Neural cell (in vitro differentiated cells): ENCODE data around the gene RARS2. TPM values are rescaled to one million over a fixed set of nuclear protein-coding genes. Genes with fewer than 3 reads are reported as not detected.

Experiments
- H2AFZ ChIP-seq: fragments of 200-600, 300-800 bp; sonication (generic), shearing (Covaris generic); 2 replicates; pipeline ENCODE4 v1.6.0; 2014; ENCODE audit warnings: low read depth, mild to moderate bottlenecking, antibody characterized with exemption, low read length, moderate library complexity
- H3F3A ChIP-seq: fragments of 200-600 bp; shearing (Covaris generic); 2 replicates; pipeline ENCODE4 v1.6.1; 2016; ENCODE audit warnings: mild to moderate bottlenecking, moderate library complexity, mixed read lengths, antibody characterized with exemption, low read length; ENCODE audit not compliant: insufficient read depth, poor library complexity, severe bottlenecking
- H3K27ac ChIP-seq: fragments of 200-600, 300-800 bp; sonication (generic), shearing (Covaris generic); 2 replicates; pipeline ENCODE4 v1.5.1; 2014; ENCODE audit warnings: mild to moderate bottlenecking, low read length, moderate library complexity
- H3K27me3 ChIP-seq: fragments of 300-800, 200-600 bp; sonication (generic), shearing (Covaris generic); 2 replicates; pipeline ENCODE4 v1.6.0; 2014; ENCODE audit warnings: mild to moderate bottlenecking, low read depth, low read length, moderate library complexity; ENCODE audit not compliant: insufficient read depth
- H3K36me3 ChIP-seq: fragments of 300-800, 200-600 bp; sonication (generic), shearing (Covaris generic); 2 replicates; pipeline ENCODE4 v1.5.1; 2014; ENCODE audit warnings: mild to moderate bottlenecking, antibody characterized with exemption, low read length, moderate library complexity; ENCODE audit not compliant: insufficient read depth
- H3K4me2 ChIP-seq: fragments of 300-800, 200-600 bp; sonication (generic), shearing (Covaris generic); 2 replicates; pipeline ENCODE4 v1.6.0; 2014; ENCODE audit warnings: mild to moderate bottlenecking, low read length
- H3K4me3 ChIP-seq: fragments of 300-800, 200-600 bp; sonication (generic), shearing (Covaris generic); 2 replicates; pipeline ENCODE4 v1.5.1; 2014; ENCODE audit warnings: mild to moderate bottlenecking, low read length, moderate library complexity
- H3K79me2 ChIP-seq: fragments of 200-600 bp; shearing (Covaris generic); replicated peaks from 2 replicates; pipeline ENCODE4 v1.6.0; 2014; ENCODE audit warnings: mild to moderate bottlenecking, low read length, moderate library complexity; ENCODE audit not compliant: insufficient read depth
- H3K9ac ChIP-seq: fragments of 300-800, 200-600 bp; sonication (generic), shearing (Covaris generic); 2 replicates; pipeline ENCODE4 v1.6.1; 2016; ENCODE audit warnings: mild to moderate bottlenecking, low read length, mixed read lengths
- H3K9me2 ChIP-seq: fragments of 200-600 bp; shearing (Covaris generic); 2 replicates; pipeline ENCODE4 v1.6.1; 2016; ENCODE audit warnings: mild to moderate bottlenecking, low read length, mixed read lengths; ENCODE audit not compliant: insufficient read depth
- H3K9me3 ChIP-seq: fragments of 200-600, 300-800 bp; sonication (generic), shearing (Covaris generic); 2 replicates; pipeline ENCODE4 v1.6.1; 2016; ENCODE audit warnings: mild to moderate bottlenecking, mixed run types, low read length, moderate library complexity, mixed read lengths
- H4K20me1 ChIP-seq: fragments of 200-600 bp; shearing (Covaris generic); 2 replicates; pipeline ENCODE4 v1.6.1; 2016; ENCODE audit warnings: mild to moderate bottlenecking, mixed run types; ENCODE audit not compliant: insufficient read depth
- CTCF ChIP-seq: fragments of 450-650 bp; IDR thresholded peaks from 2 replicates; pipeline ENCODE4 v1.5.1; 2014; ENCODE audit warnings: antibody characterized with exemption, mild to moderate bottlenecking, moderate library complexity; ENCODE audit not compliant: poor library complexity, severe bottlenecking
- EP300 ChIP-seq: fragments of 450-650 bp; conservative IDR thresholded peaks from 2 replicates; pipeline ENCODE4 v1.6.1; 2014; ENCODE audit warnings: antibody characterized with exemption, mild to moderate bottlenecking, moderate library complexity; ENCODE audit not compliant: poor library complexity, severe bottlenecking
- EZH2 ChIP-seq: fragments of 200-600, 300-800 bp; shearing (Covaris generic), sonication (generic); IDR thresholded peaks from 2 replicates; pipeline ENCODE4 v1.6.1; 2014; ENCODE audit warnings: antibody characterized with exemption, low read length, borderline replicate concordance, mild to moderate bottlenecking; ENCODE audit not compliant: insufficient read depth, poor library complexity, severe bottlenecking
- MXI1 ChIP-seq: fragments of 450-650 bp; conservative IDR thresholded peaks from 2 replicates; pipeline ENCODE4 v1.6.1; 2014; ENCODE audit warnings: antibody characterized with exemption, mild to moderate bottlenecking; ENCODE audit not compliant: poor library complexity, severe bottlenecking
- POLR2AphosphoS5 ChIP-seq: IDR thresholded peaks from 2 replicates; pipeline ENCODE4 v1.6.1; 2012
- RAD21 ChIP-seq: fragments of 450-650 bp; conservative IDR thresholded peaks from 2 replicates; pipeline ENCODE4 v1.6.1; 2014; ENCODE audit warnings: antibody characterized with exemption, mild to moderate bottlenecking, moderate library complexity
- REST ChIP-seq: IDR thresholded peaks from 2 replicates; pipeline ENCODE4 v1.6.1; 2012; ENCODE audit warnings: borderline replicate concordance
- SMC3 ChIP-seq: fragments of 450-650 bp; conservative IDR thresholded peaks from 2 replicates; pipeline ENCODE4 v1.6.1; 2014; ENCODE audit warnings: antibody characterized with exemption, mild to moderate bottlenecking, moderate library complexity; ENCODE audit not compliant: poor library complexity
- TAF1 ChIP-seq: IDR thresholded peaks from 2 replicates; pipeline ENCODE4 v1.6.1; 2012; ENCODE audit warnings: low read depth
- polyA plus RNA-seq: library from polyadenylated mRNA; depleted of rRNA; stranded (reverse); fragments of >200 nt; gene quantifications from 2 replicates; pipeline ENCODE4 v1.2.3, GENCODE V29; 2014

The RARS2 gene
- polyA plus RNA-seq, 1 donor from 2014 or later: 50.4 TPM

- no peaks in the 10 kb centered on the region for H3K9me2 ChIP-seq
- no peak overlapping the region for H3K27ac ChIP-seq
- no peaks in the 10 kb centered on the region for H3K27me3 ChIP-seq
- no peaks in the 10 kb centered on the region for H3K36me3 ChIP-seq
- TF ChIP-seq MXI1: no peak
- no peak for TF ChIP-seq RAD21
- TF ChIP-seq EP300: no peak
- no peak for TF ChIP-seq TAF1
- TF ChIP-seq POLR2AphosphoS5: no peak
- no peak for TF ChIP-seq REST
- no peak for TF ChIP-seq EZH2
- TF ChIP-seq SMC3: no peak
- TF ChIP-seq CTCF: no peak
- no peak overlapping the region for H3K4me2 ChIP-seq
- no peak overlapping the region for H3K9ac ChIP-seq
- no peaks in the 10 kb centered on the region for H3K79me2 ChIP-seq
- no peaks in the 10 kb centered on the region for H3K9me3 ChIP-seq
- H3F3A ChIP-seq: no peaks in the 10 kb centered on the region
- no peaks in the 10 kb centered on the region for H4K20me1 ChIP-seq
- H2AFZ ChIP-seq: no peak overlapping the region
- H3K4me3 ChIP-seq: no peak overlapping the region
Measured at GRCh38 chr6:87484491-87484890, 105.3 kb downstream of the RARS2 start.

GRCh38 chr6:87483929-87484328 lies 105.9 kb downstream of the RARS2 start:
- Histone ChIP-seq H3K9ac (no peak overlapping the region), H3K9me3 (no peaks in the 10 kb centered on the region), H3F3A (no peaks in the 10 kb centered on the region), H3K4me2 (no peak overlapping the region), H4K20me1 (no peaks in the 10 kb centered on the region), H3K27ac (no peak overlapping the region), H2AFZ (no peak overlapping the region), H3K9me2 (no peaks in the 10 kb centered on the region), H3K4me3 (no peak overlapping the region), H3K79me2 (no peaks in the 10 kb centered on the region), H3K36me3 (no peaks in the 10 kb centered on the region), H3K27me3 (no peaks in the 10 kb centered on the region)
- TF ChIP-seq EZH2 (no peak), RAD21 (no peak), TAF1 (no peak), SMC3 (no peak), CTCF (no peak), POLR2AphosphoS5 (no peak), REST (no peak), EP300 (no peak), MXI1 (no peak)
